Fibroblast of lung (primary cell): Measurements from ENCODE around the gene EHD3. TPM values are rescaled to one million over a fixed set of nuclear protein-coding genes. Genes with fewer than 3 reads are reported as not detected.

ENCODE experiments used
- polyA plus RNA-seq, 2 donors: library from polyadenylated mRNA; depleted of rRNA in 1 of 2; stranded (reverse) in 1 of 2; unstranded in 1 of 2; fragments of >200 nt; gene quantifications; 2 replicates each; pipeline ENCODE4 v1.2.1, GENCODE V29; 2011 to 2012; ENCODE audit warnings: missing spikeins in 1 of 2
- total RNA-seq: library from RNA; depleted of rRNA; stranded (reverse); fragments of >200 nt; gene quantifications from 2 replicates; pipeline ENCODE4 v1.2.1, GENCODE V29; 2014

The EHD3 gene
- total and polyA plus RNA-seq, 2 donors (not counting 1 experiment from before 2014, with no cell fraction given), result 30.6 to 37.5 TPM

Other genes with a start within 250 kb of the EHD3 start
- gene GALNT14, start 95.7 kb upstream of the EHD3 start, total RNA-seq, result under 0.01 and 0.83 TPM in 2 replicates
- 0.15 and 0.25 TPM in 2 replicates for gene GALNT14, start 95.7 kb upstream of the EHD3 start, polyA plus RNA-seq
- under 0.01 and 0.17 TPM in 2 replicates for gene CAPN14, start 16.6 kb upstream of the EHD3 start, total RNA-seq
- 0.05 and 0.07 TPM in 2 replicates for gene CAPN14, start 16.6 kb upstream of the EHD3 start, polyA plus RNA-seq
- gene XDH, start 180.6 kb downstream of the EHD3 start, total RNA-seq, result under 0.01 and 0.50 TPM in 2 replicates
- gene XDH, start 180.6 kb downstream of the EHD3 start, polyA plus RNA-seq, result 0.59 and 0.69 TPM in 2 replicates